ENCODE measurements around the gene CSNK2A1.

The CSNK2A1 gene

GRCh38 chr20:563187-563586 is 19.6 kb upstream of the CSNK2A1 start:
- no peak for DNase-seq

- no peak for DNase-seq
Observed at GRCh38 chr20:562232-562897, 18.8 kb upstream of the CSNK2A1 start.

- no peak for DNase-seq
Observed at GRCh38 chr20:561437-562231, 18.0 kb upstream of the CSNK2A1 start.

GRCh38 chr20:560680-561079 is 17.1 kb upstream of the CSNK2A1 start:
- DNase-seq: no peak

- DNase-seq: no peak
Observed at GRCh38 chr20:558117-558516, 14.5 kb upstream of the CSNK2A1 start.

- no peak for DNase-seq
Observed at GRCh38 chr20:556984-557383, 13.4 kb upstream of the CSNK2A1 start.

GRCh38 chr20:555976-556385 is 12.4 kb upstream of the CSNK2A1 start:
- no peak for DNase-seq

- DNase-seq: no peak
Observed at GRCh38 chr20:550611-551010, 7.0 kb upstream of the CSNK2A1 start.

GRCh38 chr20:549722-550496 is 6.3 kb upstream of the CSNK2A1 start:
- no peak for DNase-seq

GRCh38 chr20:548906-549305 is 5.3 kb upstream of the CSNK2A1 start:
- DNase-seq: no peak

- DNase-seq: no peak
Observed at GRCh38 chr20:547394-547793, 3.8 kb upstream of the CSNK2A1 start.

- DNase-seq: no peak
Observed at GRCh38 chr20:546353-546752, 2.8 kb upstream of the CSNK2A1 start.

- DNase-seq: no peak
Observed at GRCh38 chr20:544153-544725, 649 bp upstream of the CSNK2A1 start.

- DNase-seq: no peak
Observed at GRCh38 chr20:542777-543368, 717 bp downstream of the CSNK2A1 start.

- no peak for DNase-seq
Observed at GRCh38 chr20:540391-541201, 3.0 kb downstream of the CSNK2A1 start.

GRCh38 chr20:539848-540247 is 3.7 kb downstream of the CSNK2A1 start:
- no peak for DNase-seq

GRCh38 chr20:539191-539590 is 4.4 kb downstream of the CSNK2A1 start:
- DNase-seq: no peak

GRCh38 chr20:537983-538382 is 5.6 kb downstream of the CSNK2A1 start:
- no peak for DNase-seq

GRCh38 chr20:536426-537010 is 7.1 kb downstream of the CSNK2A1 start:
- DNase-seq: no peak

- no peak for DNase-seq
Observed at GRCh38 chr20:535958-536357, 7.6 kb downstream of the CSNK2A1 start.

GRCh38 chr20:533526-533925 is 10.1 kb downstream of the CSNK2A1 start:
- no peak for DNase-seq

GRCh38 chr20:532530-532929 is 11.1 kb downstream of the CSNK2A1 start:
- no peak for DNase-seq

Measured in NCI-H1436 treated with DMSO at 0.1 percent for 48 hours (cell line).